Esophagus muscularis mucosa (tissue), 4 donors: ENCODE measurements around the gene PMM2.

Experiments used
- CTCF ChIP-seq, 3 experiments: fragments of 200-600 bp in 2 of 3; fragments of 450-650 bp in 1 of 3; sonication (generic) in 2 of 3; IDR thresholded peaks; one replicate each; pipeline ENCODE4 v1.5.1; 2017 to 2019; ENCODE audit warnings: antibody characterized with exemption in 3 of 3, mild to moderate bottlenecking in 2 of 3, moderate library complexity in 1 of 3
- EP300 ChIP-seq: sonication (generic); formaldehyde crosslinking; IDR thresholded peaks from one replicate; pipeline ENCODE4 v1.6.1; 2017; ENCODE audit warnings: antibody characterized with exemption
- POLR2A ChIP-seq: fragments of 450-650 bp; IDR thresholded peaks from one replicate; pipeline ENCODE4 v1.6.1; 2017; ENCODE audit warnings: antibody characterized with exemption, moderate library complexity, mild to moderate bottlenecking, low read depth
- POLR2AphosphoS5 ChIP-seq, 2 donors: sonication (generic); formaldehyde crosslinking; IDR thresholded peaks; one replicate each; pipeline ENCODE4 v1.6.1; 2017; ENCODE audit warnings: antibody characterized with exemption in 2 of 2

GRCh38 chr16:8847623-8848022, 50.0 kb downstream of the PMM2 start:
- TF ChIP-seq CTCF (IDR thresholded peaks at IDR 0.05) (no peak), POLR2AphosphoS5 (IDR thresholded peaks at IDR 0.05) (no peak), EP300 (no peak), POLR2A (no peak)
